Activated CD4-positive, alpha-beta memory T cell treated with anti-CD3 and anti-CD28 coated beads for 36 hours (primary cell): ENCODE results near the gene BHLHE23. TPM values are rescaled to one million over a fixed set of nuclear protein-coding genes. Genes with fewer than 3 reads are reported as not detected.
"Not testable (repeated sequence)": the region's sequence is repeated elsewhere in the genome, so short reads cannot be mapped to it uniquely, and the experiment has no call there.

ENCODE experiments used
- CTCF ChIA-PET: fragments of 350-600 bp; sonication (Branson Sonifier 250); formaldehyde crosslinking; loops from one replicate; lab custom pipeline; 2021; ENCODE audit warnings: antibody characterized with exemption, inconsistent platforms; lab: Charles Lee
- POLR2A ChIA-PET: fragments of 350-600 bp; sonication (Branson Sonifier 250); formaldehyde crosslinking; loops from one replicate; lab custom pipeline; 2021; ENCODE audit warnings: antibody characterized with exemption; lab: Charles Lee
- DNase-seq: peaks from one replicate; pipeline ENCODE4 v3.0.0-alpha.2; 2020
- H3K27ac Mint-ChIP-seq: one replicate; pipeline ENCODE4 v1.8.0; 2021; ENCODE audit warnings: mixed read lengths
- H3K27me3 Mint-ChIP-seq: one replicate; pipeline ENCODE4 v1.8.0; 2021; ENCODE audit warnings: mixed read lengths
- H3K36me3 Mint-ChIP-seq: one replicate; pipeline ENCODE4 v1.8.0; 2021; ENCODE audit warnings: mixed read lengths
- H3K4me1 Mint-ChIP-seq: one replicate; pipeline ENCODE4 v1.8.0; 2021; ENCODE audit warnings: low read depth, mixed read lengths
- H3K4me3 Mint-ChIP-seq: one replicate; pipeline ENCODE4 v1.8.0; 2021; ENCODE audit warnings: mild to moderate bottlenecking, mixed read lengths
- H3K9me3 Mint-ChIP-seq: one replicate; pipeline ENCODE4 v1.8.0; 2021; ENCODE audit warnings: mixed read lengths
- intact Hi-C: fragments of 100-400 bp; cut with micrococcal nuclease; formaldehyde crosslinking; loops from one replicate; pipeline ENCODE4 v1.15.1; 2023
- total RNA-seq, 2 experiments: library from RNA; stranded (reverse); gene quantifications; one replicate each; pipeline ENCODE4 v1.2.3, GENCODE V29; 2021

BHLHE23 gene
- total RNA-seq, 2 experiments from 2014 or later = not detected

- no peak for DNase-seq
- intact Hi-C loops = no loop called here
- H3K9me3 Mint-ChIP-seq = no peaks in the 10 kb centered on the region
- no peaks in the 10 kb centered on the region for H3K36me3 Mint-ChIP-seq
- no peak overlapping the region for H3K4me3 Mint-ChIP-seq
- no peaks in the 10 kb centered on the region for H3K27me3 Mint-ChIP-seq
- ChIA-PET CTCF (no interaction called here), POLR2A (no interaction called here)
- H3K4me1 Mint-ChIP-seq = no peaks in the 10 kb centered on the region
- H3K27ac Mint-ChIP-seq = no peak overlapping the region
These were observed 43.0 kb downstream of the BHLHE23 start for GRCh38 chr20:62963614-62964397.

DNA sequence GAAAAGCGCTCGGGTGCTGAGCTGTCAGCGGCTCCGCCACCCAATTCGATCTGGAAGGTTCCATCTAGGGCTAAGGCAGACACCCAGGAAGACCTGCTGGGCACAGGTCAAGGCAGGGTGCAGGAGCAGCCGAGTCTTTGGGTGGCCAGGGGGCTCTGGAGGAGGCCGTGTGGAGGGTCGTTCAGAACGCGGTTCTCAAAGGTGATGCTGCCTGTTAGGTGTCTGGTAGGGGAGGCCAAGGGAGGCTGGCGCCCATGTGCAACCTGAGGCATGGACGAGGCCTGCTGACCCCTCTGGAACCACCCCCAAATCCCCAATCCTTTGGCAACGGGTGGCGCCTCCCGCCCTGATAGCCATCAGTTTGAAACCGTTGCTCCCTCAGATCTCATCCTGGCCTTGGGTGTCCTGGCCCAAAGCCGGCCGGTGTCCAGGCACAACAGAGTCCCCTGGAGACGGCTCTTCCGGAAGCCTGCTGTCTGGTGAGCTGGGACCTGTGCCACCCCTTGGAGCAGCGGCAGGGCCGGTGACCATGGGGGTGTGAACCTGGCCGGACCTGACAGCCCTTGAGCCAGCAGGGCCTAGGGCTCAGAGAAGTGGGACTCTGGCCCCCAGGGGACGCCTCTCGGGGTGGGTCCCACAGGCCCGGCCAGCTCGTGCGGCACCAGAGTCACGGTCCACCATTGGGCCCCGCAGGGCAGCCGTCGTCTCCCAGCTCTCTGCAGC is 43.7 kb downstream of the BHLHE23 start:
- ChIA-PET POLR2A (no interaction called here), CTCF (no interaction called here)
- no peak for DNase-seq
- intact Hi-C loops = no loop called here
- Mint-ChIP-seq H3K4me3 (no peak overlapping the region), H3K4me1 (no peaks in the 10 kb centered on the region), H3K27me3 (no peaks in the 10 kb centered on the region), H3K27ac (no peak overlapping the region), H3K9me3 (no peaks in the 10 kb centered on the region), H3K36me3 (no peaks in the 10 kb centered on the region)

GRCh38 chr20:62962221-62962879 is 44.4 kb downstream of the BHLHE23 start:
- Mint-ChIP-seq H3K27me3 (no peaks in the 10 kb centered on the region), H3K36me3 (no peaks in the 10 kb centered on the region), H3K4me1 (no peaks in the 10 kb centered on the region), H3K9me3 (no peaks in the 10 kb centered on the region), H3K27ac (no peak overlapping the region), H3K4me3 (no peak overlapping the region)
- ChIA-PET POLR2A (no interaction called here), CTCF (interaction anchor here (0.6 kb wide), 1 partner anchor 10 kb away, joined by 3 read pairs; no protein-coding TSS in a partner anchor)
- DNase-seq = no peak
- intact Hi-C loops = no loop called here

- no peak overlapping the region for H3K27ac Mint-ChIP-seq
- CTCF ChIA-PET = interaction anchor here (0.6 kb wide), 1 partner anchor 10 kb away, joined by 3 read pairs; no protein-coding TSS in a partner anchor
These were observed 45.0 kb downstream of the BHLHE23 start for GRCh38 chr20:62961799-62962198.

DNA sequence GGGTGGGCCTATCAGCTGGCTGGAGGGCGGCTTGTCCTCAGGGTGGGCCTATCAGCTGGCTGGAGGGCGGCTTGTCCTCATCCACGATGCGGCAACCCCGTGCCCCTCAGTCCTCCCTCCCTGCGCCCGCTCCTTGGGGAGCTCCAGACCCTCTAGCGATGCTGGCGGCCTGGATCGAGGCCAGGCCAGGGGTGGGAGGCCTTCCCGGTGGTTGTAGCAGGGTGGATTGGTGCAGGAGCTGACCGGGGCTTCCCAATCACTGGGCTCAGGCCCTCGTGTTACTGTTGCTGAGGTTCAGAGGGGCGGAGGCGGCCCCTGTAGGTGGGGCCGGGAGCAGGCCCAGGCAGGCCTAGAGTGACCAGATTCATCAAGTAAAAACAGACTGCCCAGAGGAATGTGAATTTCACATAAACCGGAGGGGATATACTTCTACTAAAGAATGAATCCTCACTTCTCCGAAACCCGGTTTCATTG is 45.4 kb downstream of the BHLHE23 start:
- ChIA-PET POLR2A (no interaction called here), CTCF (no interaction called here)
- Mint-ChIP-seq H3K27ac (no peak overlapping the region), H3K4me3 (no peak overlapping the region), H3K4me1 (no peaks in the 10 kb centered on the region), H3K9me3 (no peaks in the 10 kb centered on the region), H3K27me3 (no peaks in the 10 kb centered on the region), H3K36me3 (no peaks in the 10 kb centered on the region)
- DNase-seq = no peak
- intact Hi-C loops = no loop called here

More at GRCh38 chr20:62961799-62962198, 45.0 kb downstream of the BHLHE23 start:
- H3K36me3 Mint-ChIP-seq = no peaks in the 10 kb centered on the region
- no peak overlapping the region for H3K4me3 Mint-ChIP-seq
- no peaks in the 10 kb centered on the region for H3K9me3 Mint-ChIP-seq
- no peaks in the 10 kb centered on the region for H3K4me1 Mint-ChIP-seq
- intact Hi-C loops = no loop called here
- DNase-seq = no peak
- POLR2A ChIA-PET = no interaction called here
- H3K27me3 Mint-ChIP-seq = no peaks in the 10 kb centered on the region

DNA sequence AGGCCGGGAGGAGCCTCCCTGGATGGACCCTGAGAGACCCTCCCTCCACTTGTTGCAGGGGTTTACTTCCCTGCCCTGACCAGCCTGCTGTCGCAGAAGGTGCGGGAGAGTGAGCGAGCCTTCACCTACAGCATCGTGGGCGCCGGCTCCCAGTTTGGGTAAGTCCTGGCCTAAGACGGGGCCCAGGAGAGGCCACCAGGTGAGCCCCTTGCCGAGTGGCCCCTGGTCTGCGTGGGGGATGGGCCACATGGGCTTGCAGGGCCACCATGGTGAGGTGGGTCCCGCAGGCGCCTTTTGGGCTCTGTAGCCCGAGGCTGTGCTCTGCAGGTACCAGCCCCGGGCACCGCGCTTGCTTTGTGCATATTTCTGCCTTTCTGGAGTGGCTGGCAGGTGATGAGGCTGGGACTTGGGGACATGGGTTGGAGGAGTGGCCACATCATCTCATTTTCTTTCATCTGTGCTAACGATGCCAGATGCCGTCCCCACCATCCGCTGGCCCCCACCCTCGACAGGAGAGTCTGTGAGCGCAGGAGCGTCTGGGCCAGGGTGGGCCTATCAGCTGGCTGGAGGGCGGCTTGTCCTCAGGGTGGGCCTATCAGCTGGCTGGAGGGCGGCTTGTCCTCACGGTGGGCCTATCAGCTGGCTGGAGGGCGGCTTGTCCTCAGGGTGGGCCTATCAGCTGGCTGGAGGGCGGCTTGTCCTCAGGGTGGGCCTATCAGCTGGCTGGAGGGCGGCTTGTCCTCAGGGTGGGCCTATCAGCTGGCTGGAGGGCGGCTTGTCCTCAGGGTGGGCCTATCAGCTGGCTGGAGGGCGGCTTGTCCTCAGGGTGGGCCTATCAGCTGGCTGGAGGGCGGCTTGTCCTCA is 46.1 kb downstream of the BHLHE23 start:
- DNase-seq, H3K4me3 Mint-ChIP-seq, intact Hi-C loops, H3K36me3 Mint-ChIP-seq, H3K4me1 Mint-ChIP-seq, H3K27me3 Mint-ChIP-seq, POLR2A ChIA-PET, H3K9me3 Mint-ChIP-seq, H3K27ac Mint-ChIP-seq: not testable (repeated sequence)
- CTCF ChIA-PET = interaction anchor here (1.7 kb wide), 1 partner anchor 12 kb away, joined by 8 read pairs; no protein-coding TSS in a partner anchor

DNA sequence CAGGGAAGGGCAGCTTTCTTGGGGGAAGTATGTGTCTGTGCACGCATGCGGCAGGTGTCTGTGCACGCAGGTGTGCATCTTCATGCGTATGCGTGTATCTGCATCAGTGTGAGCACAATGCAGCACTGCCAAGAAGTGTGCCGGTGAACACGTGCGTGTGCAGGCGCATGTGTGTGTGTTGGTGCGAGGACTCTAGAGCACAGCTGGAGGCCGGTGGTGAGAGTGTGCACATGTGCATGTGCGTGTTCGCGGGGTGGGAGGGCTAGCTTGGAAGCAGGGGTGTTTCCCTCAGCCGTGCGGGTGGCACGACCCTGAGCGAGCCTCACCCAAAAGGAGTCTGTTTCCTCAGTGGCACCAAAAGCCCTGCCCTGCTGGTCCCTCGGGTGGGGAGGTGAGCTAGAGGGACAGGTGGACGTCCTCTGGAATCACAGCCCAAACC is 46.7 kb downstream of the BHLHE23 start:
- DNase-seq = no peak
- H3K27ac Mint-ChIP-seq = no peak overlapping the region
- H3K36me3 Mint-ChIP-seq = no peaks in the 10 kb centered on the region
- H3K4me3 Mint-ChIP-seq = no peak overlapping the region
- POLR2A ChIA-PET = no interaction called here
- no peaks in the 10 kb centered on the region for H3K4me1 Mint-ChIP-seq
- CTCF ChIA-PET = interaction anchor here (1.7 kb wide), 1 partner anchor 13 kb away, joined by 8 read pairs; no protein-coding TSS in a partner anchor
- no peaks in the 10 kb centered on the region for H3K27me3 Mint-ChIP-seq
- intact Hi-C loops = no loop called here
- no peaks in the 10 kb centered on the region for H3K9me3 Mint-ChIP-seq

DNA sequence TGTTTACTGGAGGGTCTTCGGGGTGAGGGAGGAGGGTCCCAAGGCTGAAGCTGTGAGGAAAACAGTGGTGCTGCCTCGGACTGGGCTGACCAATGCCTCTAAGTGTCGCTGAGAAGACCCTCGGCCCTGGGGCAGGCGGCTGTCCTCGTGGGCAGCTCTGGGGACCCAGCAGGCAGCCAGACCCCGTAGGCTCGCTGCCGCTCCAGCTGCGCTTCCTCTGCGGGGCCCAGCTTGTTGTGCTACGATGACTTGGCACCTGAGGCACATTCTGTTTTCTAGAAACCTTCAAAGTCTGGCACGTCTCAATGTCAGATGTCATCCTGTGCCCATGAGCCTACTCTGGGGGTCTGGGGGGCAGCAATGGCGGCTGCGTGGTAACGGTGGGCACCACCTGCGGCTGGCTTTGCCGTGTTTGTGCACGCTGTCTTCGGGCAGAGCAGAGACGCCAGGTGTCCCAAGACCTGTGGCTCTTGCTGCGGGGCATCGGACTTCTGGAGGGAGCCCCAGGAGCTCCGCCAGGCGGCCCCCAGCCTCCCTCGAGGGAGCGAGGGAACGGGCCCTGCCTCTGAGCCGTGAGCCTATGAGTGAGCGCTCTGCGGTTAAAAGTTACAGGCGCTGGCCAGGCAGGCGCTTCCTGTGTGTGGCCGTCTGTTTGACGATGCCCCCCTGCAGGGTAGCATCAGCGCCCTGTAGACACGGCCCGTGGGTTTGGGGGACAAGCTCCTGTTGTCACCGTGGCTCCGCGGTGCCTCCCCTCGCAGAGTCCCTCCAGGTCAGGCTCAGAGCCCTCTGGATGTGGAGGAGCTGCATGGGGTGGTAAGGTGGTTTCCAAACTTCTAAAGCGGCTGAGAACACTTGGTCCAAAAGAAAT is 47.4 kb downstream of the BHLHE23 start:
- Mint-ChIP-seq H3K36me3 (no peaks in the 10 kb centered on the region), H3K4me3 (no peak overlapping the region), H3K27ac (no peak overlapping the region), H3K4me1 (peaks cover 4% of the 10 kb centered on the region), H3K27me3 (no peaks in the 10 kb centered on the region), H3K9me3 (no peaks in the 10 kb centered on the region)
- no peak for DNase-seq
- POLR2A ChIA-PET = no interaction called here
- CTCF ChIA-PET = interaction anchor here (1.7 kb wide), 1 partner anchor 13 kb away, joined by 8 read pairs; no protein-coding TSS in a partner anchor
- intact Hi-C loops = no loop called here

DNA sequence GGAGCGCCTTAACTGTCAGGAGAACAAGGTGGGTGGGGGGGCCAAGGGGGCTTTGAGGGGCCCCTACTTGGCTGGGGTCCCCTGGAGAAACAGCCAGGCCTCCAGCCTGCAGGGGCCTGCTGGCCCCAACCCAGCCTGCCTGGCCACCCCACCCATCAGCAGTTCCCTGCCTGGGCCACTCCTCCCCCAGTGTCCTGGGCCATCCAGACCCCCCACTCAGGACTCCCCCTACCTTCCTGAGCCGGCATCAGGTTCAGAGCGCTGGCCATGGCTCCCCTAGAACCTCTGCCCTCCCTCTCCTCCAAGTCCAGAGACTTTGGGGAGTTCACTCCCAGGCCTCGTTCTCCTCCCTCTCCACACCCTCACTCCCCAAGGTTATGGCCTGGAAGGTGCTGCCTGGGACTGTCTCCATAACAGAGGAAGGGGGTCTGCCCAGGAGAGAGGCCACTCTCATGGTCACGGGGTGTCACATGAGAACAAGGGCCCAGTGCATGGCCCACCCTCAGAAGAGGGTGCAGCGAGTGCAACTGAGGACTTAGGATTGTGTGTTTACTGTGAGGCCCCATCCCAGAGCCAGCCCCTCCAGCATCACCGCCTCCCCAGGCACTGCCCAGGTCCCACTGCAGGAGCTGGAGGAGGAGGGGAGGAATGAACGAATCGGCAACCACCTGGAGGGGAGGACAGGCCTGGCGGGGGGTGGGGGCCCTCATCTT is 48.2 kb downstream of the BHLHE23 start:
- intact Hi-C loops = no loop called here
- DNase-seq = no peak
- no peaks in the 10 kb centered on the region for H3K9me3 Mint-ChIP-seq
- no peak overlapping the region for H3K4me3 Mint-ChIP-seq
- H3K27ac Mint-ChIP-seq = no peak overlapping the region
- ChIA-PET CTCF (interaction anchor here (1.7 kb wide), 1 partner anchor 14 kb away, joined by 8 read pairs; no protein-coding TSS in a partner anchor), POLR2A (no interaction called here)
- peaks cover 11% of the 10 kb centered on the region for H3K4me1 Mint-ChIP-seq
- no peaks in the 10 kb centered on the region for H3K36me3 Mint-ChIP-seq
- no peaks in the 10 kb centered on the region for H3K27me3 Mint-ChIP-seq
